Measurements from ENCODE around the gene LUZP1.

LUZP1 gene

GRCh38 chr1:23168445-23169194 lies at the start of gene LUZP1:
LUZP1 (minus strand) TSS chr1:23168856.
- H3K4me1 ChIP-seq (ENCODE audit: insufficient read depth, insufficient read length): peaks cover 3% of the 10 kb centered on the region
- peak; percentile 57 for DNase-seq (ENCODE audit: low read depth, low spot score)
- no peaks in the 10 kb centered on the region for H3K9me3 ChIP-seq (ENCODE audit: insufficient read depth, low read length)
- peak within 1 kb of the TSS; percentile 87 for H3K9ac ChIP-seq (ENCODE audit: insufficient read length, low read depth)
- no peaks in the 10 kb centered on the region for H3K27me3 ChIP-seq (ENCODE audit: insufficient read depth, insufficient read length)
- TF ChIP-seq YY1 (IDR thresholded peaks at IDR 0.05; ENCODE audit: insufficient read depth, insufficient read length): no peak
- TF ChIP-seq SUZ12 (IDR thresholded peaks at IDR 0.05; ENCODE audit: extremely low read depth, insufficient read depth, insufficient read length): no peak
- TF ChIP-seq ZNF274 (IDR thresholded peaks at IDR 0.05; ENCODE audit: low read depth, low read length): no peak
- peak within 1 kb of the TSS; percentile 80 for H3K4me3 ChIP-seq (ENCODE audit: insufficient read length, low read depth)
- no peaks in the 10 kb centered on the region for H3K36me3 ChIP-seq (ENCODE audit: insufficient read depth, insufficient read length, low read length)

- TF ChIP-seq ZNF274 (IDR thresholded peaks at IDR 0.05; ENCODE audit: low read depth, low read length): no peak
- TF ChIP-seq YY1 (IDR thresholded peaks at IDR 0.05; ENCODE audit: insufficient read depth, insufficient read length): no peak
- TF ChIP-seq SUZ12 (IDR thresholded peaks at IDR 0.05; ENCODE audit: extremely low read depth, insufficient read depth, insufficient read length): no peak
- Histone ChIP-seq H3K9ac (ENCODE audit: insufficient read length, low read depth) (peak within 1 kb of the TSS; percentile 79), H3K4me1 (ENCODE audit: insufficient read depth, insufficient read length) (peaks cover 15% of the 10 kb centered on the region), H3K27me3 (ENCODE audit: insufficient read depth, insufficient read length) (peaks cover 28% of the 10 kb centered on the region), H3K9me3 (ENCODE audit: insufficient read depth, low read length) (no peaks in the 10 kb centered on the region), H3K4me3 (ENCODE audit: insufficient read length, low read depth) (peak within 1 kb of the TSS; percentile 59), H3K36me3 (ENCODE audit: insufficient read depth, insufficient read length, low read length) (no peaks in the 10 kb centered on the region)
- DNase-seq (ENCODE audit: low read depth, low spot score): no peak
Measured at GRCh38 chr1:23217421-23218115, 48.9 kb upstream of the LUZP1 start, which contains the start of gene HTR1D. HTR1D (minus strand) TSS chr1:23217502; CDS start chr1:23194219, 23,283 bp downstream.

GRCh38 chr1:23216771-23217420 lies 48.2 kb upstream of the LUZP1 start:
- H3K36me3 ChIP-seq (ENCODE audit: insufficient read depth, insufficient read length, low read length): no peaks in the 10 kb centered on the region
- no peak for DNase-seq (ENCODE audit: low read depth, low spot score)
- peak overlapping the region; percentile 79 for H3K9ac ChIP-seq (ENCODE audit: insufficient read length, low read depth)
- peaks cover 12% of the 10 kb centered on the region for H3K4me1 ChIP-seq (ENCODE audit: insufficient read depth, insufficient read length)
- peaks cover 28% of the 10 kb centered on the region for H3K27me3 ChIP-seq (ENCODE audit: insufficient read depth, insufficient read length)
- peak overlapping the region; percentile 59 for H3K4me3 ChIP-seq (ENCODE audit: insufficient read length, low read depth)
- TF ChIP-seq YY1 (IDR thresholded peaks at IDR 0.05; ENCODE audit: insufficient read depth, insufficient read length) (no peak), SUZ12 (IDR thresholded peaks at IDR 0.05; ENCODE audit: extremely low read depth, insufficient read depth, insufficient read length) (no peak), ZNF274 (IDR thresholded peaks at IDR 0.05; ENCODE audit: low read depth, low read length) (no peak)
- H3K9me3 ChIP-seq (ENCODE audit: insufficient read depth, low read length): no peaks in the 10 kb centered on the region

GRCh38 chr1:23215751-23216449 lies 47.2 kb upstream of the LUZP1 start:
- DNase-seq (ENCODE audit: low read depth, low spot score): no peak
- Histone ChIP-seq H3K27me3 (ENCODE audit: insufficient read depth, insufficient read length) (peaks cover 28% of the 10 kb centered on the region), H3K4me1 (ENCODE audit: insufficient read depth, insufficient read length) (peaks cover 14% of the 10 kb centered on the region), H3K9me3 (ENCODE audit: insufficient read depth, low read length) (no peaks in the 10 kb centered on the region), H3K36me3 (ENCODE audit: insufficient read depth, insufficient read length, low read length) (no peaks in the 10 kb centered on the region), H3K9ac (ENCODE audit: insufficient read length, low read depth) (peak overlapping the region; percentile 79), H3K4me3 (ENCODE audit: insufficient read length, low read depth) (peak overlapping the region; percentile 59)
- TF ChIP-seq YY1 (IDR thresholded peaks at IDR 0.05; ENCODE audit: insufficient read depth, insufficient read length): no peak
- TF ChIP-seq SUZ12 (IDR thresholded peaks at IDR 0.05; ENCODE audit: extremely low read depth, insufficient read depth, insufficient read length): no peak

GRCh38 chr1:23215291-23215690 lies 46.6 kb upstream of the LUZP1 start:
- H3K9ac ChIP-seq (ENCODE audit: insufficient read length, low read depth): no peak overlapping the region
- no peak overlapping the region for H3K4me3 ChIP-seq (ENCODE audit: insufficient read length, low read depth)
- H3K27me3 ChIP-seq (ENCODE audit: insufficient read depth, insufficient read length): peaks cover 28% of the 10 kb centered on the region

GRCh38 chr1:23214640-23215039 lies 46.0 kb upstream of the LUZP1 start:
- Histone ChIP-seq H3K4me3 (ENCODE audit: insufficient read length, low read depth) (no peak overlapping the region), H3K9ac (ENCODE audit: insufficient read length, low read depth) (no peak overlapping the region), H3K9me3 (ENCODE audit: insufficient read depth, low read length) (no peaks in the 10 kb centered on the region), H3K4me1 (ENCODE audit: insufficient read depth, insufficient read length) (peaks cover 14% of the 10 kb centered on the region), H3K27me3 (ENCODE audit: insufficient read depth, insufficient read length) (peaks cover 27% of the 10 kb centered on the region), H3K36me3 (ENCODE audit: insufficient read depth, insufficient read length, low read length) (no peaks in the 10 kb centered on the region)
- DNase-seq (ENCODE audit: low read depth, low spot score): no peak
- TF ChIP-seq ZNF274 (IDR thresholded peaks at IDR 0.05; ENCODE audit: low read depth, low read length) (no peak), SUZ12 (IDR thresholded peaks at IDR 0.05; ENCODE audit: extremely low read depth, insufficient read depth, insufficient read length) (no peak), YY1 (IDR thresholded peaks at IDR 0.05; ENCODE audit: insufficient read depth, insufficient read length) (no peak)

More at GRCh38 chr1:23215291-23215690, 46.6 kb upstream of the LUZP1 start:
- no peaks in the 10 kb centered on the region for H3K9me3 ChIP-seq (ENCODE audit: insufficient read depth, low read length)
- no peak for DNase-seq (ENCODE audit: low read depth, low spot score)
- TF ChIP-seq SUZ12 (IDR thresholded peaks at IDR 0.05; ENCODE audit: extremely low read depth, insufficient read depth, insufficient read length): no peak
- no peak for TF ChIP-seq YY1 (IDR thresholded peaks at IDR 0.05; ENCODE audit: insufficient read depth, insufficient read length)
- no peak for TF ChIP-seq ZNF274 (IDR thresholded peaks at IDR 0.05; ENCODE audit: low read depth, low read length)
- H3K36me3 ChIP-seq (ENCODE audit: insufficient read depth, insufficient read length, low read length): no peaks in the 10 kb centered on the region
- H3K4me1 ChIP-seq (ENCODE audit: insufficient read depth, insufficient read length): peaks cover 14% of the 10 kb centered on the region
